Upper lobe of right lung (tissue), 1 donor: Measurements from ENCODE around the gene OTOG. TPM values are rescaled to one million over a fixed set of nuclear protein-coding genes. Genes with fewer than 3 reads are reported as not detected.

Experiments used
- ATAC-seq: fragments of 200-7000 bp; cut with Tn5 transposase; one replicate; pipeline ENCODE4 v1.9.1; 2020; ENCODE audit warnings: mild to moderate bottlenecking, moderate library complexity
- DNase-seq: peaks from one replicate; pipeline ENCODE4 v3.0.0-alpha.2; 2020
- H3K27ac ChIP-seq: fragments of 200-600 bp; one replicate; pipeline ENCODE4 v1.8.0; 2022
- H3K27me3 ChIP-seq: fragments of 200-600 bp; one replicate; pipeline ENCODE4 v1.8.0; 2022; ENCODE audit warnings: mild to moderate bottlenecking
- H3K36me3 ChIP-seq: fragments of 200-600 bp; one replicate; pipeline ENCODE4 v1.8.0; 2022
- H3K4me1 ChIP-seq: fragments of 200-600 bp; one replicate; pipeline ENCODE4 v1.8.0; 2022
- H3K4me3 ChIP-seq: fragments of 200-600 bp; one replicate; pipeline ENCODE4 v1.8.0; 2022; ENCODE audit warnings: mild to moderate bottlenecking
- H3K9me3 ChIP-seq: fragments of 200-600 bp; one replicate; pipeline ENCODE4 v1.8.0; 2022
- intact Hi-C: fragments of 100-400 bp; cut with DNase I; formaldehyde crosslinking; loops from one replicate; pipeline ENCODE4 v1.11.0; 2022
- total RNA-seq: library from RNA; stranded (reverse); fragmentation: NEBNext Ultra II Directional; extraction: Animal tissue kit (Norgen Biotek cat#: 25700); gene quantifications from one replicate; pipeline ENCODE4 v1.2.1, GENCODE V29; 2021
- TF ChIP-seq, protein P1 (sequence below): fragments of 200-600 bp; IDR thresholded peaks from one replicate; pipeline ENCODE4 v1.8.0; 2022; ENCODE audit warnings: antibody characterized with exemption
- donor health status: DM: no; HTN: yes; CAD: no; lungs with severe emphysema.

Gene OTOG
- total RNA-seq, 1 donor from 2014 or later, result not detected

DNA sequence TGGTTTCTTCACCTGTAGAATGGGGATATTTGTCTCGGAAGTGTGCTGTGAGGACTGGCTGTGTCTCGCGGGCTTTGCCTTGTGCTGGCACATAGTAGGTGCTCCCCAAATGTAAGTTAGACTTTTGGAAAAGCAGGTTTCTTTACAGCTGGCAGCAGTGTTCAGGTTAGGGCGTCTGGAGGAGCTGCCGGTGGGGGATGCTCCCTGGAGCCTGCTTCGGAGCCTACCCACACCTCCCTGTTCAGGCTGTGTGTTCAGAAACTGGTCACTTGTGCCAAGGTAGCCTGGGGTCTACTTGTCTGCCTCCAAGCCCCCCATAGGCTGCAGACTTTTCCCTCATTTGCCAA, 60.0 kb downstream of the OTOG start:
- Histone ChIP-seq H3K4me3 (no peak overlapping the region), H3K9me3 (no peaks in the 10 kb centered on the region), H3K27ac (no peak overlapping the region), H3K36me3 (no peaks in the 10 kb centered on the region), H3K4me1 (no peaks in the 10 kb centered on the region), H3K27me3 (no peaks in the 10 kb centered on the region)
- intact Hi-C loops, result loop anchor here (10.0 kb wide), 1 partner anchor 378 kb away; no protein-coding TSS in a partner anchor
- TF ChIP-seq, protein P1, sequence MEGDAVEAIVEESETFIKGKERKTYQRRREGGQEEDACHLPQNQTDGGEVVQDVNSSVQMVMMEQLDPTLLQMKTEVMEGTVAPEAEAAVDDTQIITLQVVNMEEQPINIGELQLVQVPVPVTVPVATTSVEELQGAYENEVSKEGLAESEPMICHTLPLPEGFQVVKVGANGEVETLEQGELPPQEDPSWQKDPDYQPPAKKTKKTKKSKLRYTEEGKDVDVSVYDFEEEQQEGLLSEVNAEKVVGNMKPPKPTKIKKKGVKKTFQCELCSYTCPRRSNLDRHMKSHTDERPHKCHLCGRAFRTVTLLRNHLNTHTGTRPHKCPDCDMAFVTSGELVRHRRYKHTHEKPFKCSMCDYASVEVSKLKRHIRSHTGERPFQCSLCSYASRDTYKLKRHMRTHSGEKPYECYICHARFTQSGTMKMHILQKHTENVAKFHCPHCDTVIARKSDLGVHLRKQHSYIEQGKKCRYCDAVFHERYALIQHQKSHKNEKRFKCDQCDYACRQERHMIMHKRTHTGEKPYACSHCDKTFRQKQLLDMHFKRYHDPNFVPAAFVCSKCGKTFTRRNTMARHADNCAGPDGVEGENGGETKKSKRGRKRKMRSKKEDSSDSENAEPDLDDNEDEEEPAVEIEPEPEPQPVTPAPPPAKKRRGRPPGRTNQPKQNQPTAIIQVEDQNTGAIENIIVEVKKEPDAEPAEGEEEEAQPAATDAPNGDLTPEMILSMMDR, result no peak
- ATAC-seq (no peak), DNase-seq (no peak)

DNA sequence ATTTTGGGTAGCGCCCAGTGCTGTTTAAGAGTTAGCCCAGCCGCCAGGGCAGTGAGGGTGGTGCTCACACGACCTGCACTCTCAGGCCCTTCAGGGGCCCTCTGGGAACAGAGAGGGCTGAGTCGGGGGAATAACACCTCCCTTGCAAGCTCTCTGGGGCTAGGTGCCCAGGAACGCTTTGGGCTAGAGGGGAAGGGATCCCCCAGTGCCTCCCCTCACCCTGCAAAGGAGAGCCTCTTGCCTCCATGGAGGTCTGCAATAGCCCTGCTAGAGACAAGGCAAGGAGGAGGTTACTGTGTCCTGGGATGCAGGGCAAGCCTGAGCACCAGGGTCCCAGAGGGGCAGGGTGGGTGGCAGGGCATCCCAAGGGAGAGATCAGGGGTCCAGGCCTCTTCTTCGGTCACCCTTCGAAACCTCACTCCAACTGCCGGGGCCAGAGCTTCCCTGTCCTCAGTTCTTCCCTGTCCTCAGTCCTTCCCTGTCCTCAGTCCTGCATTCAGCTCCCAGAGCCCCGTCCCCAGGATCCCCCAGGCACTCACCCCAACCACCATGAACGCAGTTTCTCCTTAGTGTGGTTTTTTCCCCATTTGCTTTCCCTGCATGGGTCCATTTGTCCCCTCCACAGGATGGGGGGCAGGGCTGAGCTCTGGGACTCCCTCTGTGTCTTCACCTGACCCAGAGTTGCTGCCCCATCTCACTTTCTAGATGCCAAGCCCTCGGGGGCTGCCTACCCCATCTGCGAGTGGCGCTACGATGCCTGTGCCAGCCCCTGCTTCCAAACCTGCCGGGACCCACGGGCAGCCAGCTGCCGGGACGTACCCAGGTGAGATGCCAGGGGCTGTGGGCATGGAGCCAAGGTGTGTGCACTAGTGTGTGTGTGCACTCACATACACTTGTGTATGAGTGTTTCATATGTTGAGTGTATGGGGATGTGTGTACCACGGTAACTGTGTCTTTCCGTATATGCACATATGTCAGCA, 60.8 kb downstream of the OTOG start:
- H3K4me3 ChIP-seq, result no peak overlapping the region
- H3K27me3 ChIP-seq, result no peaks in the 10 kb centered on the region
- H3K4me1 ChIP-seq, result no peaks in the 10 kb centered on the region
- DNase-seq (peak; percentile 63), ATAC-seq (no peak)
- no peaks in the 10 kb centered on the region for H3K9me3 ChIP-seq
- no peak overlapping the region for H3K27ac ChIP-seq
- TF ChIP-seq, protein P1, result no peak
- H3K36me3 ChIP-seq, result no peaks in the 10 kb centered on the region
- intact Hi-C loops, result loop anchor here (10.0 kb wide), 1 partner anchor 377 kb away; no protein-coding TSS in a partner anchor

DNA sequence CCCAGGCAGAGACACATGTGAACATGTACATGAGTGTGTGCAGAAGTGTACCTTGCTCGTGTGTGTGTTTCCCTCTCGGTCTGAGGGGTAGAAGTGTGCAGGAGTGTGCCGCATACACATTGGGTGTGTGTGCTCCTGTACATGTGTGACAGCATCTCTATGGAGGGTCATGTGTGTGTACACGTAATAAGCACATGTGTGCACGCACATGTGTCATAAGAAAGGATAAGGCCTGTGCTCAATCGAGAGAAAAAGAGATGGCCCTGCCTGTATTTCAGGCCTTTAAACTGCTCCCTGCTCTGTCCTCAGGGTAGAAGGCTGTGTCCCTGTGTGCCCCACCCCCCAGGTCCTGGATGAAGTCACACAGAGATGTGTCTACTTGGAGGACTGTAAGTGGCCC, 61.8 kb downstream of the OTOG start:
- DNase-seq (no peak), ATAC-seq (no peak)
- TF ChIP-seq, protein P1, result no peak
- no peak overlapping the region for H3K27ac ChIP-seq
- H3K27me3 ChIP-seq, result no peaks in the 10 kb centered on the region
- intact Hi-C loops, result loop anchor here (10.0 kb wide), 1 partner anchor 376 kb away; no protein-coding TSS in a partner anchor
- no peak overlapping the region for H3K4me3 ChIP-seq
- H3K36me3 ChIP-seq, result no peaks in the 10 kb centered on the region
- no peaks in the 10 kb centered on the region for H3K4me1 ChIP-seq
- no peaks in the 10 kb centered on the region for H3K9me3 ChIP-seq

DNA sequence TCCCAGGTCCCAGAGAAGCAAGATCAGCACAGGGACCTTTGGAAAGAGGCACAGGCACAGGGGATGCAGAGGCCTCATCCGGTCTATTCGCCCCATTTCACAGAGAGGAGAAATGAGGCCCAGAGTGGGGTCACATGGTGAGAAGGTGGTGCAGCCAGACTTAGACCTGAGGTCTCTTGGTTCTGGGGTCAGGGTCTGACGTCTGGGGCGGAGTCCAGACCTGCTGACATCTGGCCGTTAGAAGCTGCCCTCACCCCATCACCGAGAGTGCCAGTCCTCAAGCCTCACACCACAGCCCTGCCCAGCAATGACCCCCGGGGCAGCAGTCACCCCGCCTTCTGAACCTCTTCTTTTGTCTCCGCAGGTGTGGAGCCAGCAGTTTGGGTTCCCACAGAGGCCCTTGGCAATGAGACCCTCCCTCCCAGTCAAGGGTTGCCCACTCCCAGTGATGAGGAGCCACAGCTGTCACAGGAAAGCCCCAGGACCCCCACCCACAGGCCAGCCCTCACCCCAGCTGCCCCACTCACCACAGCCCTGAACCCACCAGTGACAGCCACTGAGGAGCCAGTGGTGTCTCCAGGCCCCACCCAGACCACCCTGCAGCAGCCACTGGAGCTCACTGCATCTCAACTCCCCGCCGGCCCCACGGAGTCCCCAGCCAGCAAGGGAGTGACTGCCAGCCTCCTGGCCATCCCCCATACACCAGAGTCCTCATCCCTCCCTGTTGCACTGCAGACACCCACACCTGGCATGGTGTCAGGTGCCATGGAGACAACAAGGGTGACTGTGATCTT, 62.4 kb downstream of the OTOG start:
- TF ChIP-seq, protein P1, result no peak
- Histone ChIP-seq H3K27ac (no peak overlapping the region), H3K36me3 (no peaks in the 10 kb centered on the region), H3K4me3 (no peak overlapping the region), H3K9me3 (no peaks in the 10 kb centered on the region), H3K27me3 (no peaks in the 10 kb centered on the region), H3K4me1 (no peaks in the 10 kb centered on the region)
- ATAC-seq, result no peak
- no peak for DNase-seq
- intact Hi-C loops, result loop anchor here (10.0 kb wide), 1 partner anchor 375 kb away; no protein-coding TSS in a partner anchor

DNA sequence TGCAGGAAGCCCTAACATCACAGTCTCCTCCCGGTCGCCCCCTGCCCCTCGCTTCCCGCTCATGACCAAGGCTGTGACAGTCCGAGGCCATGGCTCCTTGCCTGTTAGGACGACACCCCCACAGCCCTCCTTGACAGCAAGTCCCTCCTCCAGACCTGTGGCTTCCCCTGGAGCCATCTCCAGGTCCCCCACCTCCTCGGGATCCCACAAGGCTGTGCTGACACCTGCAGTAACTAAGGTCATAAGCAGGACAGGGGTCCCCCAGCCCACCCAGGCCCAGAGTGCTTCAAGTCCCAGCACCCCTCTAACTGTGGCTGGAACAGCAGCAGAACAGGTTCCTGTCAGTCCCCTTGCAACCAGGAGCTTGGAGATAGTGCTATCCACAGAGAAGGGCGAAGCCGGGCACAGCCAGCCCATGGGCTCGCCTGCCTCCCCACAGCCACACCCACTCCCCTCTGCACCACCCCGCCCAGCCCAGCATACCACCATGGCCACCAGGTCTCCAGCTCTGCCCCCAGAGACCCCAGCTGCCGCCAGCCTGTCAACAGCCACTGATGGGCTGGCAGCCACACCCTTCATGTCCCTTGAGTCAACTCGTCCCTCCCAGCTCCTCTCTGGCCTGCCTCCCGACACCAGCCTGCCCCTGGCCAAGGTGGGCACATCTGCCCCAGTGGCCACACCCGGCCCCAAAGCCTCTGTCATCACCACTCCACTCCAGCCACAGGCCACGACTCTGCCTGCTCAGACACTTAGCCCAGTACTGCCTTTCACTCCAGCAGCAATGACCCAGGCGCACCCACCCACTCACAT, 63.2 kb downstream of the OTOG start:
- intact Hi-C loops, result no loop called here
- Histone ChIP-seq H3K9me3 (no peaks in the 10 kb centered on the region), H3K4me1 (no peaks in the 10 kb centered on the region), H3K27ac (no peak overlapping the region), H3K36me3 (no peaks in the 10 kb centered on the region), H3K27me3 (no peaks in the 10 kb centered on the region), H3K4me3 (no peak overlapping the region)
- ATAC-seq (no peak), DNase-seq (peak; percentile 56)
- TF ChIP-seq, protein P1, result no peak
